HG02852 (cell line): ENCODE measurements around the gene RNF32.
"Not testable (repeated sequence)": the region's sequence is repeated elsewhere in the genome, so short reads cannot be mapped to it uniquely, and the experiment has no call there.

ENCODE experiments used
- ATAC-seq: cut with Tn5 transposase; IDR thresholded peaks from one replicate; pipeline ENCODE4 v1.9.1; 2021; ENCODE audit warnings: mild to moderate bottlenecking, moderate library complexity; ENCODE audit not compliant: unreplicated experiment

The RNF32 gene

DNA sequence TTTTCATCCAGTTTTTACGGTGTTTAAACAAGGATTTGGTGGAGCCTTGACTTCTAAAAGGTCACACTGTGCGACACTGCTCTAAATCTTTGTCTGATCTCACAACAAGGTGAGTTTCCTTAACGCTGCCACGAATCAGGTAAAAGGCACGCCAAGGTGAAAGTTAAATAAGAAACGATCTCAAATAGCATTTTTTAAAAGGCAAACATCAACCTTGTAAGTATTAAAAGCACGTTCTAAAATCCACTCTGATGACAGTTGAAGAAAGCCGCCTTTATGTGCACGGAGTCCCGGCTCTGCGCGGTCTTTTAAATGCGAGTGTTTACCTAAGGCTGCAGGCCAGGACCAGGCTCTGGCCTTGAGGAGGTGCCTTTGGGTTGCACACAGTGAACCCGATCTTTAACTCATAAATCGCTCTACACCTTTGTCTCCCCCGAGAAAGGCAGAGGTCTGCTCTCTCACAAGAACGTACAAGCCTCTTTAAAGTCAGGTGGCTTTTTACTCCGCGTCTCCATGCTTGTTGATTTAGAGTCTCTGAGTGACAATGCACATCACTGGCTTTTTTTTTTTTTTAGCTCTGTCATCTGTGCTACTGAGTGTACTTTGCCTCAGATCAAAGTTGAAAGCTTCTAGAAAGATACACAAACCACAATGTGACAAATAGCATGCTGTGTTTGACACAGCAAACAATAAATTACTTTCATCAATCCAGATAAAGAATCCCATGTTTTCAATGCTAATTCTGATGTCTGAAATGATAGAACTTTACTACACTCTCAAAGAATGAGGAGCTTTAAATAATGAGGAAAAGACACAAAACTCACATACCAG lies 25.9 kb upstream of the RNF32 start:
- no peak for ATAC-seq

DNA sequence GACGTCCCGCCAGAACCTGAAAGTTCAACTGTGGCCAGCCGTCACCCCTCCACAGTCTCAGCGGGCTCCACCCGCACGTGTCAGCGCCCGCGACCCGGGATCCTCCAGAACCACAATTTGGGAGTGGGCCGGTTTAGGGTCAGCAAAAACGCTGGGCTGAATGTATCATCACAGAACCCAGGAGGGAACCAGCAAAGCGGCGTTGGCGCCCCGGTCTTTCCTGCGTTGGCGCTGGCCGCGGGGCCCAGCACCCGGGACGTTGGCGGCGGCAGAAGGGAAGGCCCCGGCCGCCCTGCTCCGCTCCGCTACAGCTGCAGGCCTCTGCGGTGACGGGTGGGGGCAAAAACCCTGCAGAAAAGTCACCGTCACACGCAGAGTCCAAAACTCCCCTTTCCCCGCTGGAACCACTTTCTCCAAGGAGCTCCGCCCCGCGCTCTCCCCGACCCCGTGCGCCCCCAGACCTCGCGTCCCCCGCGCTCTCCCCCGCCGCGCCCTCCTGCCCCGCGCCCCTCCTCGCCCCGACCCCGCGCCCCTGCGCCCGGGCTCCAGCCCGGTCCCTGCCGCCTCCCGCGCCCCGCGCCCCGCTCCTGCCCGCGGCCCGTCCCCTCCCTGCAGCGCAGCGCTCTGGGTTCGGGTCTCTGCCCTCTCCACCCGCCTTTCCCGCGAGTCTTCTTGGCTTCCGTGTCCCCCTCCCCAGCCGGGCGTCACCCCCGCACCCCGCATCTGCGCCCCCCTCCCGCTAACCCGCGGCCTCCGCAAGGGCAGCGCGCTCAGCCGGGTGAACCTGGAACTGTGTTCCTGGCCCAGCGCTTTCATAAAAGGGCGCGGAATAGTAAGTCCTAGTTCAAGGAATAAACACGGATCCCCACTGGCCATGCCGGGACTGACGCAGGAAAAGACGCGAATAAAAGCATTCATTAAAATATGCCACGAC lies 24.0 kb upstream of the RNF32 start:
- ATAC-seq, result no peak

DNA sequence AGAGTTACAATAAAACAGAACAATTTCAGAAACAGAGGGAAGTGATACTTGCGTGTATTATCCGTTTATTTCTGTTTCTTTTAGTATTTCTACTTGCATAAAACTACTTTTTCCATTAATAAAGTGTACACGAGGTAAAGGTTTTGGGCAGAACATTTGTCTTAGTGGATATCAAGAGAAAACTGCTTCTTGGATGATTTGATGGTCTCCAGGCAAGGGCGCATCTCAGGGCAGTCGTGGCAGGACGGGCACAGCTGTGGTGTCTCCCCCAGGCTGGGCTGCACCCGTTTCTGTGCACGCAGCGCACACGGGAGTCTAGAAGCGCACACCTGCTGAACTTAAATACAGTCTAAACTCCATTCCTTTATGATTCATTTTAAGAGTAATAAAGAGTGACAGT lies 23.4 kb upstream of the RNF32 start:
- no peak for ATAC-seq

DNA sequence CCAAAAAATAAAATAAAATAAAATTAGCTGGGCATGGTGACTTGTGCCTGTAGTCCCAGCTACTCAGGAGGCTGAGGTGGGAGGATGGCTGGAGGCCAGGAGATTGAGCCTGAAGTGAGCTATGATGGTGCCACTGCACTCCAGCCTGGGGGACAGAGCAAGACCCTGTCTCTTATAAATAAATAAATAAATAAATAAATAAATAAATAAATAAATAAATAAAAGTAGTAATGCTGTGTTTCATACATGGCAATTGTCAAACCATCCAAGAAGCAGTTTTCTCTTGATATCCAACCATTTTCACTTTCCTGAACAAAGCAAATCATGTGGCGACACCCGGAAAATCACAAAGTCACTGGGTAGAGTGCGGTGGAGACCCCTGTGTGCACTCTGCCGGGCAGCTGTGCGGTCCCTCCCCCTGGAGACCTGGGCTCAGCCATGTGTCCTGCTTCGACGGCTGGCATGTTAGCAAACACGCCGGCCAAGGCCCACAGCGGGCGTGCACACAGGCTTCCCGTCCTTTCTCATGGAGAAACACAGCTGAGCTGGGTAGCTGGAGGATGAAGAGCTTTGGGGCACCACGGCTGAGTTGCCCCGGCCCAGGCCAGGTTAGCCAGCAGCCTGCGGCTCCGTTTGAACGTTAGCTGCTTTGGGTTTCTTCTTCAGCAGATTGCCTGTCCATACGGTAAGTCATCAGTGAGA lies 22.3 kb upstream of the RNF32 start:
- ATAC-seq, result no peak

DNA sequence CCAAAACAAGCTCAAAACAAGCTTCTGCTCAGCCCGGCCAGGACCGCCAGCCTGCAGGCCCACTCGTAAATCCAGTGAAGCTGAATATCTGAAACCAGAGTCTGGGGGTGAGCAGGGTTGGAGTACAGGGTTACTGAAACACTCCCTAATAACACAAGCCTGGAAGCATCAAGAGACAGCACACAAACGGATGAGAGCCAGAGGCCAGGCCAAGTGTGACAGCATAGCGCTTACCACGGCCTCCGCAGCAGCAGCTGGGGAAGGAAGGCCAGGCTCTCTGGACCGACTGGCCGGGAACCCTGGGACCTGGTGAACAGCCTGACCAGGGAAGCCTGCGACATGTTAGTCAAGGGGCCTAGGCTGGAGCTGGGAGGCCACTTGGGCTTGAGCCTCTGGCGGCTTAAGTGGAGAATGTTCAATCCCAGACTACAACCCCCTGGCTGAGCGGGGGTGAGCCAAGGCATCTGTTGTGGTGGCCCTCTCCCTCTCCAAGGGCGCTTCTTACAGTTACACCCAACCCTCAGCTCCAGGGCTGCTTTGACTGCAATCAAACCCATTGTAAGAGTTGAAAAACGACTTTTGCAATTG lies 21.7 kb upstream of the RNF32 start:
- ATAC-seq, result no peak

DNA sequence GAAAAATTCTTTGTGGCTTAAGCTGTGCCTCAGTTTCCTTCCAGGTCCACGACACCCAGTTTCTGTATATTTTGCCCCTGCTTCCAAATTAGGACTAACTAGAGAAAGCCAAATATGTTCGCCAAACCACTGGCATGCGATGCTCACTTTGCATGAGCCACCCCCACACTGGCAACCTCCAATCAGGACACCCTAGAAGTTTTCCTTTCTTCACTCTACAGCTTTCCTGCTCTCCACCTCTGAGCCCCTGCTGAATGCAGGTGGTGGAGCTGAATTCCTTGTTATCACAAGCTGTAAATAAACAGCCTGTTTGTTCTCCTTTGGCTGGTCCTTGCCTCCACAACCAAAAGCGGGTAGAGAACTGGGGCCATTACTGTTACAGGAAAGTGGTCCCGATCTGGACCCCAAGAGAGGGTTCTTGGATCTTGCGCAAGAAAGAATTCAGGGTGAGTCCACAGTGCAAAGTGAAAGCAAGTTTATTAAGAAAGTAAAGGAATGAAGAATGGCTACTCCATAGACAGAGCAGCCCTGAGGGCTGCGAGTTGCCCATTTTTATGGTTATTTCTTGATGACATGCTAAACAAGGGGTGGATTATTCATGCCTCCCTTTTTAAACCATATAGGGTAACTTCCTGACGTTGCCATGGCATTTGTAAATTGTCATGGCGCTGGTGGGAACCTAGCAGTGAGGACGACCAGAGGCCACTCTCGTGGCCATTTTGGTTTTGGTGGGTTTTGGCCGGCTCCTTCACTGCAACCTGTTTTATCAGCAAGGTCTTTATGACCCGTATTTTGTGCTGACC lies 20.9 kb upstream of the RNF32 start:
- ATAC-seq, result not testable (repeated sequence)

DNA sequence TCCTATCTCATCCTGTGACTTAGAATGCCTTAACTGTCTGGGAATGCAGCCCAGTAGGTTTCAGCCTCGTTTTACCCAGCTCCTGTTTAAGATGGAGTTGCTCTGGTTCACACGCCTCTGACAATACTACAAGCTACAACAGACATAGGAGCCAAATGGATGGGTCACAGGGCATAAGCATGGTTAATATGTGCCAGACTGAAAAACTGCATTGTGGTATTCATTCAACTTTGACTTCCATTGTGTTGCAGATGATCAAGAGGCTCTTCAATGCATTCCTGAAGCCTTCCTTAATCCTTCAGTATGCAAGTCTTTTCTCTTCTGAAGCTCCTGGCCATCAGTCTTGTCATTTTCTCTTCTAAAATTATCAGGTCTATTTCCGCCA lies 20.3 kb upstream of the RNF32 start:
- ATAC-seq, result no peak

DNA sequence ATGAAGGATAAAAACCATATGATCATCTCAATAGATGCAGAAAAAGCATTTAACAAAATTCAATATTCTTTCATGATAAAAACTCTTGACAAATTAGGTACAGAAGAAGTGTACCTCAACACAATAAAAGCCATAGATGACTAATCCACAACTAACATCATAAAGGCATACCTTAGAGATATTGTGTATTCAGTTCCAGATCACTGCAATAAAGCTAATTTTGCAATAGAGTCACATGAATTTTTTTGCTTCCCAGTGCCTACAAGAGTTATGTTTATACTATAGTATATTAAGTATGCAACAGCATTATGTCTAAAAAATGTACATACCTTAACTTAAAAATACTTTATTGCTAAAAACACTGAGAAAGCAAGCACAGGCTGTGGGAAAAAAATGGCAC lies 18.9 kb upstream of the RNF32 start:
- no peak for ATAC-seq

DNA sequence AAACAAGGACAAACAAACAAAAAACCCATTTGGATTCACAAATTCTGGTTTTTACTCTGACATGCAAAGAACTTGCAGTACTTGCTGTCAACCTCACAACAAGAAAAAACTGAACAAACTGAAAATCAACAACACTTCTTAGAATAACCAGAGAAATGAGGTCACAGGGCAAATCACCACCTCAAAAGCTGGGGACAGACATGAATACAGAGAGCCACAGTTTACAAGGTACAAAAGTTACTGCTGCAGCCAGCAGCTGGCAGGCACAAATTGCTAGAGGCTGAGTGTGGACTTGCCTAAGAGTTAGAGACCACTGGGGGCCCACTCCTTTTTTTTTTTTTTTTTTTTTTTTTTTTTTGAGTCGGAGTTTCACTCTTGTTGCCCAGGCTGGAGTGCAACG lies 15.0 kb upstream of the RNF32 start:
- no peak for ATAC-seq

DNA sequence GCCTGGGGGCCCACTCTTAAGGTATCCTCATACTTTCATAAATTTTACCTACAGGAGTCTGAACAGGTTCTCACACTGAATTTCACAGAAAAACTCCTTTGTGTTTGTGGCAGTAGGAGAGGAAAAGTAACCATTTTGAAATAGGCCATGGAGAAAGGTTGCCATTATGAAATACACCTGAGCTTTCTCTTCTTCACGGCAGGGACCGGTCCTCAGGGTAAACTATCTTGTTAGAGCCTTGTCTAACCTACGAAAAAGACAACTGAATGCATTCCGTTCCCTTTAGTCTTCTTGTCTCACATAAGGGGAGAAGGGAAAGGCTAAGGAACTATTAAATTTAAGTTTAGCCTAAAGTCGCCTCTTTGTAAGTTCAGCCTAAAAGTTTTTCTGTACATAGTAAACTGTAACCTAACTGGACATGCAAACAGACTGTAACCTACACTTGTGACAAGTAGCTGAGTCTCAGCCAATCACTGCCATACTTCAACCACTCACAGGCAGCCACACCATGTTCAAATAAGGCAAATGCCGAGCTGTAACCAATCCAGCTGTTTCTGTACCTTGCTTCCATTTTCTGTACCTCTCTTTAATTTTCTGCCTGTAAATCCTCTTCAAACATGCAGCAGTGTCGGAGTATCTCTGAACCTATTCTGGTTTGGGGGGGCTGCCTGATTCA lies 14.2 kb upstream of the RNF32 start:
- no peak for ATAC-seq

DNA sequence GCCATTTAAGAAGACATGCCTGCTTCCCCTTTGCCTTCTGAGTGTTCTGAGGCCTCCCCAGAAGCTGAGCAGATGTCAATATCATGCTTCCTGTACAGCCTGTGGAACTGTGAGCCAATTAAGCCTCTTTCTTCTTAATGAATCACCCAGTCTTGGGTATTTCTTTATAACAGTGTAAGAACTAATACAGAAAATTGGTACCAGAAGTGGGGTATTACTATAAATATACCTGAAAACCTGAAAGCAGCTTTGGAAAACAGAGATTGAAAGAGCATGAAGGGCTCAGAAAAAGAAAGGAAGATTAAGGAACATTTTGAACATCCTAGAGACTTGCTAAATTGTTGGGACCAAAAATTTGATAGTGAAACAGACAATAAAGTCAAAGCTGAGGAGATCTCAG lies 12.0 kb upstream of the RNF32 start:
- ATAC-seq, result no peak

DNA sequence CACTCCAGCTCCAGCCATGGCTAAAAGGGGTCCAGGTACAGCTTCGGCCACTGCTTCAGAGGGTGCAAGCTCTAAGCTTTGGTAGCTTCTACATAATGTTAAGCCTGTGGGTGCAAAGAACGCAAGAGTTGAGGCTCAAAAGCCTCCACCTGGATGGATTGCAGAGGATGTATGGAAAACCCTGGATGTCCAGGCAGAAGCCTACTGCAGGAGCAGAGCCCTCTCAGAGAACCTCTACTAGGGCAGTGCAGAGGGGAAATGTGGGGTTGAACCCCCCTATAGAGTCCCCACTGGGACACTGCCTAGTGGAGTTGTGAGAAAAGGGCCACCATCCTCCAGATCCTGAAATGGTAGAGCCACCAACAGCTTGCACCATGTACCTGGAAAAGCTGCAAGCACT lies 10.7 kb upstream of the RNF32 start:
- ATAC-seq, result no peak

DNA sequence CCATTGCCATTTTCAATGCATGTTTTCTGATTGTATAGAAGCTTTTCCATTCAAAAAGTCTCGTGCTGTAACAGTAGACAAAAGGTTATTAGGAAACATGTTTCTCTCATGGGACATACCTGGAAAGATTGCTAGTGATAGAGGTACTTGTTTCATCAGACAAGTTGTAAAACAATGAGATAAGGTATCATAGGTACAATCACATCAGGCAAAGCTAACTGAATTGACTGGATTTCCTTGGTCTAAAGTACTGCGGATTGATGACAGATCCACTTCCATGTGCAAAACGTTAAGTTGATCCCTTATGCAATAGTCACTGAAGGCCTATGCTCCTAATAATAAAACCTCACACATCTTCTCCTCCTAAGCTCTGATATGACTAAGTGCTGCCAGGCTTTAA lies 6.5 kb upstream of the RNF32 start:
- no peak for ATAC-seq

DNA sequence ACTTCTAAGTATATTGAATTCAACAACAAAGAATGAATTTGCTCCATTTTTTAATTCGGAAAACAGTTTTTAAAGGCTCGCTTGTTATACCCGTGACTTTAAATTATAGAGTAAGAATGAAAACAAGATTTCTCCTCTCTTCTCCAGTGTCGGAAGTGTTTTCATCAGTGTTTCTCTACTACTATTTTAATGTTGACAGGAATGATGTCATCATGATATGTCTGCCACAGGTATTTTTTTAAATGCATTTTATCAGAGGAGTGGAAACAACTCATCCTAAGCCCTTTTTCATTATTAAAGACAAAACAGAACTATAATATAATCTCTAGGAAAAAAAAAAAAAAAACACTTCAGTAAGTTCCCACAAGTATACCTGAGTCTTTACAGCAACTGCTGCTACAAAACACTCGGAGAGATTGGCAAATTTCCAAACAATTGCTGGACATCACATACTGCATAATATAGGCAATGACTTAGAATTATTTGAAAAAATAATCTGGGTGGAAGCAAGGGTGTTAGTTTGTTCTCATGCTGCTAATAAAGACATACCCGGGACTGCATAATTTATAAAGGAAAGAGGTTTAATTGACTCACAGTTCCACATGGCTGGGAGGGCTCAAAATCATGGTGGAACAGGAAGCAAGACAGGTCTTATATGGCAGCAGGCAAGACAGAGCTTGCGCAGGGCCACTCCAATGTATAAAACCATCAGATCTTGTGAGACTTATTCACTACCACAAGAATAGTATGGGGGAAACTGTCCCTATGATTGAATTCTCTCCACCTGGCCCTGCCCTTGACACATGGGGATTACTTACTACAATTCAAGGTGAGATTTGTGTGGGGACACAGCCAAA lies 4.8 kb upstream of the RNF32 start:
- no peak for ATAC-seq

DNA sequence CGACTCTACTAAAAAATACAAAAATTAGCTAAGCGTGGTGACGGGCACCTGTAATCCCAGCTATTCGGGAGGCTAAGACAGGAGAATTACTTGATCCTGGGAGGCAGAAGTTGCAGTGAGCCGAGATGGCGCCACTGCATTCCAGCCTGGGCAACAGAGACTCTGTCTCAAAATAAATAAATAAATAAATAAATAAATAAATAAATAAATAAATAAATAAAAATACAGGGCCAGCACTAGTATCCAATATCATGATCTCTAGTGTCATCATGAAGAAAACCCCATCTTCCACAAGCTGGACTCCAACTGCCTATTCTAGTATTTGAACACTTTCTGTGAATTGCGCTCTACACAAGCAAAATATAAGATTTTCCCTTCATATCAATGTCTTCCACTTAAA lies 3.5 kb upstream of the RNF32 start:
- ATAC-seq, result not testable (repeated sequence)

DNA sequence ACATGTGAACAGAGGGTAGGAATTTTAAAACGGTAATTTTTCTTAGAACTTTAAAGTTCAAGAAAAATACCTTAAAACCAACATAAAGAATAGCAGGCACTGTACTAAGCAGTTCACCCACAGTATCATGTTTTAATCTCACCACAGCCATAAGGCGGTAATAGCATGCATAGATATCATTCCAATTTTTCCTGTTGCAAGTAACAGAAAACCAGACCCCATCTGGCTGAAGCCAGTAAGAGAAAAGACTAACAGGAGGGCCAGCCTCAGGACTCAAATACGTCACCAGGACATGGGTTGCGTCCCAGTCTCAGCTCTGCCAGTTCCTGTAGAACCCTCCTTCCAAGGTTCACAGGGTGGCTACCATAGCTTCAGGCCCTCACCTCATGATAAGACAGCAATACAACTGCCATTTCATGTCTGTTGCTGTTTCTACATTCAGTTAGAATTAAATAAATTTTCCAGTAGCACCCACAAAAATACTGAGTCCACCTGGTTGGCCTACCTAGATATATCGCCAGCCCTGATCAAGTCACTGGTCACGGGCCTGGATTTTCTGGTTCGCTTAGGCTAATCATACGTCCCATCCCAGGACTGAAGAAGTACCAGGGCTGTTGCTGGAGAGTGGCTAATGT lies 2.0 kb upstream of the RNF32 start:
- no peak for ATAC-seq

DNA sequence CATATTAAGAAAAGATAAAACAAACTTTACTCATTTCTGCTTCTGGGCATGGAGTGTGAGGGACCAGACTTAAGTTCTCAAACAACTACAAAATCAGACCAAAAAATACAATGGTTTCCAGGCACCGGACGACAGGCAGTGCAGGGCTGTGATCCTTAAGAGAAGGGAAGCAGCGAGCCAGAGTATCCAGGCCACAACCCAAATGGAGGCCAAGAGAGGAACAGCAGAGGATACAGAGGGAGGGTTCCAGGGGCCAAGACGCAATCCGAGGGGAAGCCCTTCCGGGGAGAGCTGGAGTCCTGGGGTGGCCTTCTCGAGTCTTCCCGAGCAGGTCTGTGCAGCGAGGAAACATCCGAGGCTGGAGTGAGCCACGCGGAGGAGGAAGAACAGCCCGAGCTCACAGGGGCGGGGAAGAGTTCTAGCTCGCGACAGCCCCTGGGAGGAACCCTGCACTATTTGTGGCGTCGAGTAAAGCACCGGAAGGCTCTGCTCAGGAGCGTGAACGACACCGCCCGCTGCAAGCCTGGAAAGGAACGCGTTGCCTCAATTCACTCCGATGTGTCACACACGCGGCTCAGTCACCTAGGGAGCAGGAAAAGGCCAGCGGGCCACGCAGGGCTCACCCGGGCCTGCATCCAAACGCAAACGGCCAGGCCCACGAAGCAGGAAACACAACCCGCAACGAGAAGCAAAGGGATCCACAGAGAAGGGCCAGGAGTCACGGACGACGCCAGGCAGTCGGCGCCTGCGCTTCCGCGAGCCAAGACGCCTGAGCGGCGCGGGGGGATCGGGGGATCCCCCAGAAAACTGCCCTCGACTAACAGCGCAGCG lies 933 bp upstream of the RNF32 start:
- ATAC-seq, result no peak
